HG03432 (cell line): ENCODE measurements around the gene PIK3C2G.

Source experiments
- ATAC-seq: cut with Tn5 transposase; IDR thresholded peaks from one replicate; pipeline ENCODE4 v1.9.1; 2021; ENCODE audit warnings: mild to moderate bottlenecking, moderate library complexity; ENCODE audit not compliant: unreplicated experiment

PIK3C2G gene

DNA sequence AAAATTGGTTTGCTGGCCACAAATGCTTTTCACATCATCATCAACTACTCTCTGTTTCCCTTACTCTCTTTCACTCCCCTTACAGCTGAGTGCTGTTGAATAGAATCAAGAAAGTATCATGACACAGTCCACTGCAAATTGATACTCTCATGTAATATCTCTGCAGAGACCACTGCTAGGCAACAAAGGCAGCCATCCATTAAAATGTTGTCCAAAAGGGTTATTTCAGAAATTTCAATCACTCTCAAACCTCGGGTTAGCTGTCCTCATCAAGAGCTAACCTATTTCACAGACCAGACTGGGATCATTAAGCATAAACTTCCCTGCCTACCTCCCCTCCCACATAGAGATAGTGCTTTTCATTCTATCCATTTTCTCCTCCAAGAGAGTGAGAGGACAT is 289.8 kb downstream of the PIK3C2G start:
- no peak for ATAC-seq

GRCh38 chr12:18551701-18552100 is 290.4 kb downstream of the PIK3C2G start:
- no peak for ATAC-seq

- no peak for ATAC-seq
Measured at GRCh38 chr12:18552829-18553228, 291.5 kb downstream of the PIK3C2G start.

DNA sequence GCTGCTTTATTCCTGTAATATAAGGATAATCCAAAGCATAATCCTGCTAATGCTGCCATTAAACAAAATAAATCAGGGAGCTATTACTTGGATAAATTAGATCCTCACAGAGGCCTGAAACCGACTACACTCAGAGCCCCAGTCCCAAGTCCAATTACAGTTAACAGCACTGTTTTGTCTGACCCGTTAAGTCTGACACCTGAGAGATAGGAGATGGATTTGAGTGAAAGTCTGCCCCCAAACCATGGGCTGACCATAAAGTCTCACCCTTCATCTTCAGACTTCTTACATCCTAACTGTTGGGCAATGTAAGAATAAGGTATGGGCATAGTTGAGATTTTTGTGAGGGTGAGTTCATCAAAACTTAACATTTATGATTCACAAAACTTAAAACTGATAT is 294.8 kb downstream of the PIK3C2G start:
- no peak for ATAC-seq

DNA sequence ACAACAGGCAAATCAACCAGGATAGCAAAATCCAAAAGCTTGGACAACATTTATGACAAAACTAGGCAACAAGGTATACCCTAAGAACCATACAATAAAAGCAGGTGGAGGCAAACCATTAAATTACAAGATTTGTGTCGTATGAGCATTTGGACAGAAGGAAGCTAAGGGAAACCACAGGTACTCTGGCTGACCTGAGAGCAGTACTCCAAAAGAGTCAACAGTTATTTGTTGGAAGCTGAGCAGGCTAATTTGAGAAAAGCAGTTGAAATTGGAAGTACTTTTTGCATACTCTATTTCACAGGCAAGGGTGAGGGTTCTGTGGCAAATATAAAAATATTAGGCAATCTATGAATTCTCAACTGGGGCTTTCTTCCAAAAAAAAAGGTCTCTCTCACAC is 297.9 kb downstream of the PIK3C2G start:
- no peak for ATAC-seq

GRCh38 chr12:18562531-18562930 is 301.2 kb downstream of the PIK3C2G start:
- ATAC-seq, result no peak

- no peak for ATAC-seq
Measured at GRCh38 chr12:18564306-18564705, 303.0 kb downstream of the PIK3C2G start.

DNA sequence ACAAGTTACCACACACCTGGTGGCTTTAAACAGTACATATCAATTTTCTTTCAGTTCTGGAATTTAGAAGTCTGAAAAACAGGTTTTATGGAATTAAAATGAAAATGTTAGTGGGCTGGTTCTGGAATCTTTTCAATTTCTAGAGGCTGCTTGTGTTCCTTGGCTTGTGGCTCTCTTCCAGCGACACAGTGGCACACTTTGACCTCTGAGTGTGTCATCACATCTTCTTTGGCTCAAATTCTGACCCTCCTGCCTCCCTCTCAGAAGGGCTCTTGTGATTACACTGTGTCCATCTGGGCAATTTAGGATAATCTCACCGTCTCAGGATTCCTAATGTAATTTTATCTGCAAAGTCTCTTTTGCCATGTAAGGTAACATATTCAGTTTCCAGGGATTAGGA is 306.5 kb downstream of the PIK3C2G start:
- ATAC-seq, result no peak

DNA sequence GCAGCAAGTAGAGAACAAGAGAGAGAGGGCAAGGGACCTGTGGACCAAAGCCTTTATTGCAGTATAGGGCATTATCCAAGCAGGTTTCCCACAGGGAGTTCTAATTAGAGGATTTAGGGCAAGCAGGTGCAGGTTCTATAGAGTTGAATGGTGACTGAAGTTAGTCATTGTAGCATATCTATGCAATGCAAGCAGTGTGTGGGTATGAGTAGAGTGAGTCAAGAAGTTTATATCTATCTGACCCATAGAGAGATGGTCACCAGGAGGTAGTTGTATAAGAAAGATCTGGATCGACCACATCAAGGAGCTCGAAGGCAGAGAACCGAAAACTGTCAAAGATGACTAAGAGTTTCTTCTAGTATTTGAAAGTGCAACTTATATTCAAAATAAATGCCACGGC is 309.2 kb downstream of the PIK3C2G start:
- no peak for ATAC-seq

- no peak for ATAC-seq
Measured at GRCh38 chr12:18576104-18576626, 314.8 kb downstream of the PIK3C2G start.

DNA sequence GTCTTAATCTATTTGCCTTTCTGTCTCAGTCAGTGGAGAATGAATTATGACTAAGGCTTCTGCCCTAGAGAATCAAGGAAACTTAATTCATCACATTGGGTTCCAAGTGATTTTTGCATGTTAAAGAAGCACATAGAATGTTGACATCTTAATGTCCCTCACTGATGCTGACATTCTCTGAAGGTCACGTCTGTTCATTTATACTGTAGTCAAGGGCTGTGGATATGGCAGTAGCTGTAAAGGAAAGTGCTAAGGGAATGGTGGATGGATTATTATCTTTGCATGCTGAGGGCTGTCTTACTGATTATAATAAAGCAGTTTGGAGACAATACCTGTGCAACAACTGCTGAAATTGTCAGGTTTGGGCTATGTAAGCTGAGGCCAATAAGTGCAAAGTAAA is 315.3 kb downstream of the PIK3C2G start:
- no peak for ATAC-seq

DNA sequence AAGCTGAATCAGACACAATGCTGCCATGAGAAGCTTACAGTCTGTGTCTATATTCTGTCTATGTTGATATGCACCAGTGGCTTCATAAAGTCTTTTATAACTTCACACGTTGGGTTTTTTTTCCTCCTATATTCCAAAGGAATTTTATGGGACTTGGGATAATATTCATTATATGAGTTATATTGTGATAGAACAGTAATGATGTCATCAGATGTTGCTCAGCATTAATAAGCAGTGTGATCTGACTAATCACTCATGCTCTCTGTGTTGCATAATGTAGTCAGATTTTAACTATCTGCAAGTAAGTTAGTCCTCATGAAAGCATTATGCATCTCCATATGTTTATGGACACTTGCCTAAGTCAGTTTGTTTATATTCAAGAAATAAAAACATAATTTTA is 316.9 kb downstream of the PIK3C2G start:
- ATAC-seq, result no peak

GRCh38 chr12:18580291-18580690 is 319.0 kb downstream of the PIK3C2G start:
- no peak for ATAC-seq

DNA sequence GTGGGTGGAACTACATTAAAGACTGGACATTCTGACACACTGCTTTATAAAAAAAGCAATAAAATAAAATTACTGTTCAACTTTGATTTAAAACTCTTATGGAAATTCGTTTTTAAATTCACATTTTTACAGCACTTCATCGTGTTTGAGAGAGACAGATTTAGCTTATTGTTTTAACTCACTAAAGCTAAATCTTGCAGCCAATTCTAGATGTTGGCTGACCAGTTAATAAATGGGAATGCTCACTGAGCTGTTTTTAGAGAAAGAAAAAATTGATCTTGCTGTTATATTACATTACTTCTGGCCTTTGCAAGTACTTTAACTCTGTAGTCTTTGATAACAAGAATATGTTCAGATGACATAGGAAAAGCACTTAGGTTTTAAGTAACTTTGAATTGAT is 319.4 kb downstream of the PIK3C2G start:
- ATAC-seq, result no peak

DNA sequence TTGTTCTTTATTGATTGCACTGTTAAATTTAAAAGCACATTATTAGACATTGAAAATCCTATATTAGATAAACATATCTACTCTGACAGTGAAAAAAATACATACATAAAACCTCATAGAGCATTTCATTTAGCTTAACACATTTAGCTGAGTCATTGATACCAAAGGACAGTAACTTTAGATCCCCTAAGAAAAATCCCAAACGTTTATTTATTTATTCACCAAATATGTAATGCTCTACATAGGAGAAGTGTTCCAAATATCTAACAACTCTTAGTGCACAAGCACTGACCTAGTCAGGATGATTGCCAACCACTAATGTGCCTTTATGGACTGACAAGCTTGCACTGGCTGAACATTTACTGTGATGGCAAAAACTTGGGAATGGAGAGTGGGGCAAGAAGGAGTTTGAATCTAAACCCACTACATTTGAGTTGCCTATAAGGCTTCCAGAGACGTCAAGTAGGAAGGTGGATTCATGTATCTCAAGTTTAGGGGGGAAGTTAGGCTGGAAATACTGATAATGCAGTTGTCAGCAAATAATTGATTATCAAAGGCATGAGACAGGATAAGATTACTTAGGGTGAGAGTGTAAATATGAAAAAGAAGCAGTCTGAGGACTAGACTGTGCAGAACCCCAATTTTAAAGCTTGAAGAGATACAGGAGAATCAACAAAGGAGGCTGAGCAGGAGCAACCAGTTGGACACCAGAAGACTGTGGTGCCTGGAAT is 320.1 kb downstream of the PIK3C2G start:
- ATAC-seq, result no peak

- no peak for ATAC-seq
Measured at GRCh38 chr12:18583655-18584054, 322.3 kb downstream of the PIK3C2G start.

- ATAC-seq, result no peak
Measured at GRCh38 chr12:18586581-18586980, 325.3 kb downstream of the PIK3C2G start.

GRCh38 chr12:18589316-18589715 is 328.0 kb downstream of the PIK3C2G start:
- no peak for ATAC-seq

GRCh38 chr12:18591473-18591872 is 330.2 kb downstream of the PIK3C2G start:
- no peak for ATAC-seq

GRCh38 chr12:18595412-18595811 is 334.1 kb downstream of the PIK3C2G start:
- ATAC-seq, result no peak

DNA sequence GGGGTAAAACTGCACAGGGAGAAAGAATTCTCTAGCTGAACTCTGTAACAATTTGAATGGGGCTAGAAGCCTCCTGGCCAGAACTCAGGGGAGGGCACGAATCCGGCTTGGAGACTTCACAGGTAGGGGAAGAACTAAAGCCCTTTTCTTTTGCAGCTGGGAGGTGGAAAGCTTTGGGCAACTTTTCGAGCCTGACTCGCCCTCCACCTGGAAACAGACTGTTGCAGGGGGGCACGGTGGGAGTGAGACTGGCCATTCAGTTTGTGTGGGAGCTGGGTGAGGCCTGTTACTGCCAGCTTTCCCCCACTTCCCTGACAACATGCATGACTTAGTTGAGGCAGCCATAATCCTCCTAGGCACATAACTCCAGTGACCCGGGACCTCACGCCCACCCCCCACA is 340.6 kb downstream of the PIK3C2G start:
- ATAC-seq, result no peak

DNA sequence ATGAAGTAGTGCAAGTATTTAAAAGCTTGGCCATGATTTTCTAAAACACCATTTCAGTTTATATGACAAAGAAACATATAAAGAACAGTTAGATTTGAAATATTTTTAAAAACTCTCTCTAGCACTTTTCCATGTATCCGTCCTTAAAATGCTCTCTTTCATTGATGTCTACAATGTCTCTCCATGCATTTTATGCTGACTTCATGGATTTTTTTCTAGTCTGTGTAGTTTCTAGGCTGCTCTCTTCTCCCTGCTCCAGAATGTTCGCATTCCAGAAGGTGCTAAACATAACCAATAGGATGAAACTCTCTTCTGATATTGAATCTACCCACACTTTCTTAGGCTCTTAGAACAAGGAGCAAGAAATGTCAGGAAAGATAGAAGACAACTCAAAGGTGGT is 351.7 kb downstream of the PIK3C2G start:
- no peak for ATAC-seq

DNA sequence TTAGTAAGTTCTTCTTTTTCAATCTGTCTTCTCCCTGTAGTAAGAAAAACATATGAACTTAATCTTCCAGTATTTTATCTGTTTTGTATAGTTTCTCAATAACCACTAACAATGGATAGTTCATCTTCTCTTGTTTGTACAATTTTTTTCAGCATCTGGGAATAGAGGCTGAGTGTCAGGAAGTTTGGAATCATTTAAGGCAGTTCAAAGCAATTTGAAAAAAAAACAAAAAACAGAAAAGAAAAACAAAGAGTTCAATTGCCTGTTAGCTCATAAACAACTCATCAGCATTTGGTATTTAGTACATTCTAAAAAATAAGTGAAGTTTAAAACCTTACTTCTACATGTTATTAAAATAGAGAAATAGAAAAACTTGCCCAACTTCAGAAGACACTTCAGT is 359.7 kb downstream of the PIK3C2G start:
- no peak for ATAC-seq
